Measurements from ENCODE around the gene RBMY1F.
"Not testable (repeated sequence)": the region's sequence is repeated elsewhere in the genome, so short reads cannot be mapped to it uniquely, and the experiment has no call there.

RBMY1F gene

GRCh38 chrY:22182823-22183222 lies at the start of gene RBMY1F:
RBMY1F (minus strand) TSS chrY:22182923; CDS start chrY:22180969, 1,954 bp downstream.
- not testable (repeated sequence) for DNase-seq

GRCh38 chrY:22151144-22151543 lies 31.6 kb downstream of the RBMY1F start:
- not testable (repeated sequence) for DNase-seq

- DNase-seq, result not testable (repeated sequence)
Measured at GRCh38 chrY:22141011-22141695, 41.6 kb downstream of the RBMY1F start.

- DNase-seq, result not testable (repeated sequence)
Measured at GRCh38 chrY:22134719-22135118, 48.0 kb downstream of the RBMY1F start.

- DNase-seq, result not testable (repeated sequence)
Measured at GRCh38 chrY:22130494-22130893, 52.2 kb downstream of the RBMY1F start.
